Measurements from ENCODE around the gene GRIK3.

The GRIK3 gene

DNA sequence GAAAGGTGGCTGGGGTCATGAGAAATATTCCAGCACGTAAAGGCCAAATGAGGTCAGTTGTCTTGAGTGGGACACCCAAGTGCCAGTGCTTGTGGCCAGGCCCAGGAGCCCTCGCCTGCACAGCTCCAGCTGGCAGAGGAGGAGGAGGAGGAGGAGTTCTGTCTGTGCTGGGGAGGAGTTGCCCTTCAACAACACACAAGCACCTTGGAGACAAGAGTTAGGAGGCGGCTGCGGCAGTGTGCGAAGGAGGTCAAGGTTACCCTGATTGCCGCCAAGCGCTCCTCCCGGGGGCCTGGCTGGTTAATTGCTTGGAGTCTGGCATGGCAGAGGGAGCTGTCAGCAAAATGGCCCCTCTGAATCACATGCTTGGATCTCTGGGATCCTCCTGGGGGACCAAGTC lies 45.1 kb downstream of the GRIK3 start:
- TF ChIP-seq, protein P1, sequence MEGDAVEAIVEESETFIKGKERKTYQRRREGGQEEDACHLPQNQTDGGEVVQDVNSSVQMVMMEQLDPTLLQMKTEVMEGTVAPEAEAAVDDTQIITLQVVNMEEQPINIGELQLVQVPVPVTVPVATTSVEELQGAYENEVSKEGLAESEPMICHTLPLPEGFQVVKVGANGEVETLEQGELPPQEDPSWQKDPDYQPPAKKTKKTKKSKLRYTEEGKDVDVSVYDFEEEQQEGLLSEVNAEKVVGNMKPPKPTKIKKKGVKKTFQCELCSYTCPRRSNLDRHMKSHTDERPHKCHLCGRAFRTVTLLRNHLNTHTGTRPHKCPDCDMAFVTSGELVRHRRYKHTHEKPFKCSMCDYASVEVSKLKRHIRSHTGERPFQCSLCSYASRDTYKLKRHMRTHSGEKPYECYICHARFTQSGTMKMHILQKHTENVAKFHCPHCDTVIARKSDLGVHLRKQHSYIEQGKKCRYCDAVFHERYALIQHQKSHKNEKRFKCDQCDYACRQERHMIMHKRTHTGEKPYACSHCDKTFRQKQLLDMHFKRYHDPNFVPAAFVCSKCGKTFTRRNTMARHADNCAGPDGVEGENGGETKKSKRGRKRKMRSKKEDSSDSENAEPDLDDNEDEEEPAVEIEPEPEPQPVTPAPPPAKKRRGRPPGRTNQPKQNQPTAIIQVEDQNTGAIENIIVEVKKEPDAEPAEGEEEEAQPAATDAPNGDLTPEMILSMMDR (conservative IDR thresholded peaks at IDR 0.05; ENCODE audit: low read depth, low read length): no peak
- DNase-seq (ENCODE audit: low read depth): no peak
- H3K4me3 ChIP-seq (ENCODE audit: low read length): no peak overlapping the region

DNA sequence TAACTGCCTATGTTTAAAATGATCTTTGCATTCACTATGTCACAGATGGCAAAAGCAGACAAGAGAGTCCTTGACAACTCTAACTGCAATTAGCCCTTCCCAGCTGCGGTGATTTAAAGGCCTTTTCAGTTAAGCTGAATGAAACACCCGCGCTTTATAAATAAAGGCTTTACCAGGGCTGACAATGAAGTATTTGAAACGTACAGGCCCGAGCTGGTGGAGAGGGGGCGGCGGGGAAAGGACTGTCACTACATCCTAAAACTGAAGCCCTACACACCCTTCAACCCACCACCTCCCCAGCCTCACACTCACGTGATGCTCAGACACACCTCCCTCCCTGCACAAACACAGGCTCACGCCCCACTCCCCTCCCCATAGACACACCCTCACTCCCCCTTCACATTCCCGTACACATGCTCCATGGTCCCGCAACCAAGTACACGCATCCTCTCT lies 45.5 kb downstream of the GRIK3 start:
- H3K4me3 ChIP-seq (ENCODE audit: low read length): no peak overlapping the region
- no peak for DNase-seq (ENCODE audit: low read depth)
- TF ChIP-seq, protein P1 (conservative IDR thresholded peaks at IDR 0.05; ENCODE audit: low read depth, low read length): no peak

DNA sequence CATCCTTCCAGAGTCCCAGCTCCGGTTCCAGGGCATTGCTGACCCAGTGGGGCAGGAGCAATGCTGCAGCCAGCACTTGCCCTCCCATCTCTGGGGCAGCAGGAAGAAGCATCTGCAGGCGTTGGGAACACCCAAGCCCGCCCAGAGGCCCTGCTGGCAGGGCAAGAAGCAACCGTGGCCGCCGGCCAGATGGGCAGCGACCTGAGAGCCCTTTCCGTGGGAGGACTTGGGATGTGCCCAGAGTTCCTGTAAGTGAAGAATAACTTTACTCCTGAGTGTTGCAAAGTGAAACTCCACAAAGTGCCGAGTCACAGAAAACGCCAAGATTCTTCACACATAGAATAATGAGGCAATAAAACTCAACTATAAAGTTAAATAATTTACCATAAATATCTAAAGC lies 46.0 kb downstream of the GRIK3 start:
- DNase-seq (ENCODE audit: low read depth): no peak
- TF ChIP-seq, protein P1 (conservative IDR thresholded peaks at IDR 0.05; ENCODE audit: low read depth, low read length): no peak
- H3K4me3 ChIP-seq (ENCODE audit: low read length): no peak overlapping the region

DNA sequence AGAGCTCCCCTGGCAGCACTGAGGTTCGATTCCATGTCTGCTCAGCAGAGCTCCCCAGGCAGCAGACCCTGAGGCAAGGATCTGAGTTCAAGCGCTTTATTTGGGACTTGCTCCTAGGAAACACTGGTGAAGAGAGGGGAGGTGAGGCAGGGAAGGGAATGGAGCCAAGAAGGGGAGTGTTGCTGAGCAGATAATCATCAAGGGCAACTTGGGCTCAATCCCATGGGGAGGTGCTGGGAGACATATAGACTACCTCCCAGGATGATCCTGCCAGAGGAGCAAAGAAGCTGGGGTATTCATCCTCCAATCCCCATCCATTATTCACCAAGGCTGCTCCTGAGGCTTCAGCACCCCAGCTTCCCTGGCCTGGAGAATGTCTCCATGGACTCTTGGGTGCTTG lies 47.0 kb downstream of the GRIK3 start:
- TF ChIP-seq, protein P1 (conservative IDR thresholded peaks at IDR 0.05; ENCODE audit: low read depth, low read length): no peak
- no peak overlapping the region for H3K4me3 ChIP-seq (ENCODE audit: low read length)
- no peak for DNase-seq (ENCODE audit: low read depth)

DNA sequence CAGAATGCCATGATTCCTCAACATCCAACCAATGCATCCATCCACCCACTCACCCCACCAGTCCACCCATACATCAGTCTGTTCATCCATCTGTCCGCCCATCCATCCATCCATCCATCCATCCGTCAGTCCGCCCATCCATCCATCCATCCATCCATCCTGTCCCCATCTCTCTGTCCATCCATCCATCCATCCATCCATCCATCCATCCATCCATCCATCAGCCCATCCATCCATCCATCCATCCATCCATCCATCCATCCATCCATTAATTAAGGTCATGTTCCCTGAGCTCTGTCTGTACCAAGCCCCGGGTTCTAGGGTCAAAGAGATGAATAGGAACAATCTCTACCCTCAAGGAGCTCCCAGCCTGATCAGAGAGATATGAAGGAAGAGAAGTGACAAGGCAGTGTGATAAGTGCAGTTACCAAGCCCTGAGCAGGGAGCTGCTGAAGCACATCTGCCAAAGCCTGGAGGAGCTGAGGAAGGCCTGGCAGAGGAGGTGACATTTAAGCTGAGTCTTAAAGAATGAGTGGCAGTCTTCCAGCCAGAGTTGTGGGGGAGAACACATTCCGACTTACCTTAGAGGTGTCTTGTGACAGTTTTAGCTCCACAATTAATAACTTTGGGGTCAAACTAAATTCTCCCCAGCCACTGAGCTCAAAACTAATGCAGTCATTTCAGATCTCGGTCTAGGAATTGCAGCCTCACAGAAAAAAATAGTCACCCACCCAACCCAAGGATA lies 47.9 kb downstream of the GRIK3 start:
- TF ChIP-seq, protein P1 (conservative IDR thresholded peaks at IDR 0.05; ENCODE audit: low read depth, low read length): no peak
- H3K4me3 ChIP-seq (ENCODE audit: low read length): no peak overlapping the region
- no peak for DNase-seq (ENCODE audit: low read depth)

DNA sequence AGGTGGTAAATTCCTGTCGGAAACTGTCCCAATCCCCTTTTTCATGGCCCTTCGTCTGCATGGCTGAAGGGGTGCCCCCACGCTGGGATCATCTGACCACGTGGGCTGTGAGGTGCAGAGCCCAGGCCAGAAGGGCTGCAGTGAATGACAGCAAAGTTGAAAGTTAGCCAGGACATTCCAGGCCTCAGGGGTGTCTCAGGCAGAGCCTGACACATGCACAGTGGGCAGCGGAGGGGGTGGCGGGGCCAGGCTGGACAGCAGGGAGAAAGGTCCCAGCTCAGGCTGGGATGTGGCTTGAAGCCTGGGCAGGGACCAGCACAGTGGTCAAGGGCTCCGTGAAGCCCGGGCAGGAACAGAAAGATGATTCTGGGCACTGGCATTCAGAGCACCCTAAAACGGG lies 49.6 kb downstream of the GRIK3 start:
- TF ChIP-seq, protein P1 (conservative IDR thresholded peaks at IDR 0.05; ENCODE audit: low read depth, low read length): no peak
- no peak for DNase-seq (ENCODE audit: low read depth)

DNA sequence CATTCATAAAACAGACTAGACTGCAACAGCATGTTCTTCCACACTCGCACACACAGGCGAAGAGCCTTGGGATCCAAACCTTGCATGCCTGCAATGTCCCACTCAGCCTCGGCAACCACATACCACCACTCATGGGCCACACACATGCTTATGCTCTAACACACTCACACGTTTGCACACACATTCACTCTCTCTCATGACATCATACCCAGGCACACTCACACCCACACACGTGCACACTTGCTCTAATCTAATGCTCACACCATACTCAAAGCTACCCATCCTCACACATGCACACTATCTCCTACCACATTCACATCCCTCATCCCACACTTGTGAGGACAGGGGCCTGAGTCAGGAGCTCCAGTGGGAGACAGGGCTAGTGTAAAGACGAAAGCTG lies 50.3 kb downstream of the GRIK3 start:
- DNase-seq (ENCODE audit: low read depth): no peak
- TF ChIP-seq, protein P1 (conservative IDR thresholded peaks at IDR 0.05; ENCODE audit: low read depth, low read length): no peak

More for the DNA sequence above, 49.6 kb downstream of the GRIK3 start:
- H3K4me3 ChIP-seq (ENCODE audit: low read length): no peak overlapping the region

More for the DNA sequence above, 50.3 kb downstream of the GRIK3 start:
- H3K4me3 ChIP-seq (ENCODE audit: low read length): no peak overlapping the region

Data from retinal pigment epithelial cell (primary cell).